ENCODE measurements around the gene DCAKD.
"Not testable (repeated sequence)": the region's sequence is repeated elsewhere in the genome, so short reads cannot be mapped to it uniquely, and the experiment has no call there.

The DCAKD gene

DNA sequence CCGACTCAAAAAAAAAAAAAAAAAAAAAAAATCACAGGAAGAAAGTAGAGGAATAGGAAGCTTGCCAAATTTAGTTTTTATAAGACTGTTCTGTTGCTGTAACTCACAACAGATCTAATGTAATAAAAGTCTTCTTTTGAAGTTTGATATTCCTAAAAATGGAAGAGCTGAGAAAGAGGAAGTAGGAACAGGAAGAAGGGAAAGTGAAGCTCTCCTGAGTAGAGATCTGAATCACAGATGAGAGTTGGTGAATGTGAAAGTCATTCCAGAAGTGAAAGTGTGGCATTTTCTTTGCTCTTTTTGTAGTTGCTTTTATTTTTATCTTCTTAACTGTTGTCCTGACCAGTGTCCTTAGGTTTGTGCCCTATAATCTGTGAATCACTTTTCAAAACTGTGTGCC is 11.8 kb upstream of the DCAKD start:
- DNase-seq = no peak

DNA sequence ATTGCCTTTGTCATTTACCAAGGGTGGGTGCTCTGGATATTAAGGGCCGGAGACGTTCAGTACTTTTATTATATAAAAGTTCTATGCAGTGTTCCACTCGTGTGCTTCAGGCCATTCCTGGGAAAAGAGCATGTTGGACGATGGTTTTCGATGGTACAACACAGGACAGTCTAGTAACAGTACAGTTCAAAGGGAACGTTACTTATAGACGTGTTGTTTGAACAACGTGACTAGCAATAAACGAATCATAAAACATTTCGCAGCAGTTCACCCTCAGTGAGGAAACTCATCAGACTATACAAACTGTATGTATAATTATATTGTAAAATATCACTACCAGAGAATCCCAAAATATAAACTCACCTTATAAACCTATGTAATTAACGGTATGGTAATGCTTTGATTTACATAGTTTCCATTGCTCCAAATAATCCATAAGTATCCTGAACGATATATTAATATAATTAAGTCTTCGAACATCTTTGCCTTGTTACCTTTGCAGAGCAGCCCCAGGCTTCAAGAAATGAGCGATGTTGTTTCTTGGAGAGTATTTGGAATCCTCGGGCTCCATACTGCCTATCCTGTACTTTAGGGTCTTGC is 10.3 kb upstream of the DCAKD start:
- DNase-seq = no peak

DNA sequence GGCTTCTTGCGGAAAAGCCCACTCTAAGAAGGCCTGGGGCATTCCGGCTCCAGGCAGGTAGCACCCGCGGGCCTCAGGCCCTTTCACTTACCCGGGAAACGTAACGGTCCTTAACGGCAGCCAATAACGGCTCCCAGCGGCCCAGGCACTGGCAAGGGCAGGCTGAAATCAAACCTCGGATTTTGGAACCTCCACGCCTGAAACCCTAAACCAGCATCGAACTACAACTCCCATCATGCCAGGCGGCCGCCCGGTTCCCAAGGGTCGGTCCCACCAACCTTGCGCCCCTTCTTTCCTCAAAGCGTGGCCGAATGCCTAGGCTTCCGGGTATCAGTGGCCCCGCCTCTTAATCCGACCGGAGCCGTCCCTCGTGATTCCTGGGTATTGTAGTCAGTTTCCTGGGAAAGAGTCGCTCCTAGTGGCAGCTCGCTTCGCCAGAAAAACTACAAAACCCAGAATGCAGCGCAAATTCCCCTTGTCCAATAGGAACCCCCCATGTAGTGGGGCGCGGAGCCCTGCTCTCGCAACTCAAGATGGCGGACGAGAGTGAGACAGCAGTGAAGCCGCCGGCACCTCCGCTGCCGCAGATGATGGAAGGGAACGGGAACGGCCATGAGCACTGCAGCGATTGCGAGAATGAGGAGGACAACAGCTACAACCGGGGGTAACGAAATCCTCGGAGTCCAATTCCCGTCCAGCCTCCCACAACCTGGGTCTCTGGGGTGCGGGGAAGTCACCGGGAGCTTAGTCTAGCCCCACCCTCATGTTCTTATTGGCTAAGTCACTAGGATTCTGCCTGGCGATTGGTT is 9.6 kb upstream of the DCAKD start, which contains the start of gene NMT1:
NMT1 (plus strand) TSS at position 521 of the 809 bp plus-strand sequence; CDS start at position 534, 13 bp downstream.
- DNase-seq = peak; percentile 100

DNA sequence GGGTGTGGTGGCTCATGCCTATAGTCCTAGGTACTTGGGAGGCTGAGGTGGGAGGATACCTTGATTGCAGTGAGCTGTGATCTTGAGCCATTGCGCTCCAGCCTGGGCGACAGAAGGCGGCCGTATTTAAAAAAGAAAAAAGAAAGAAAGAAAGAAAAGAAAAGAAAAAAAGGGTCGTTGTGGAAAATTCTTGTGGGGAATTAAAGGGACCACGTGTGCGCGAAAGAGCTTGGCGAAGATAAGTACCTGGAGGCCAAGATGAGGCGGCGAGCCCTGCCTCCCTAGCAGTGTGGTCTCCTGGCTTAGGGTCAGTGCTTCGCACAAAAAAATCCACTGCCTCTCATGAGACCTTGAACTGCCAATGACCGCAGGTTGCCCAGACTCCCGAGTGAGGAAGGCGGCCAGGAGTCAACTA is 9.0 kb upstream of the DCAKD start:
- no peak for DNase-seq

DNA sequence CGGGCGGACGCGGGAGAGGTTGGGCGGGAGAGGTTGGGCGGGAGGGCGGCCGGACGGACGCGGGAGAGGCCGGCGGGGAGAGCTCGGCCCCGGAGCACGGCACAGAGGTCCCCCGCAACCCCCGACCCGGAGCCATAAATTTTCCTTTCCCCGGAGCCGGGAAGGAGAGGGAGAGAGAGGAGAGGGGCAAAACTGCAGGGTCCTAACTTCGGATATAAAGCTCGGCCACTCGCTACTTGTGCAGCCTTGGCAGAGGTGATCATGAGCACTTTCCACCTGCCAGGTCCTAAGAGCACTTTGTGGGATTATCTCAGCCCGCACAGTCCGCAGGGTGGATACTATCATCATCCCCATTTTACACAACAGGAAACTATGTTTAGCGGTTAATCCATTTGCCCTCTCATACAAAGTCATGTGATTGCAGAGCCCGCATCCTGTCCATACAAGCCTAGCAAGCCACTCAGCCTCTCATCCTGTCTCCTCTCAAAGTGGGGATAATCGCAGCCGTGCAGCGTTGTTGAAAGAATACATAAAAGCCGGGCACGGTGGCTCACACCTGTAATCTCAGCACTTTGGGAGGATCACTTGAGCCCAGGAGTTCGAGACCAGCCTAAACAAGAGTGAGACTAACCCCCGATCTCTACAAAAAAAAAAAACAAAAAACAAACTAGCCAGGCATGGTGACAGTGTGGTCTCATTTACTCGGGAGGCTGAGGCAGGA is 780 bp upstream of the DCAKD start:
- DNase-seq = peak; percentile 26

DNA sequence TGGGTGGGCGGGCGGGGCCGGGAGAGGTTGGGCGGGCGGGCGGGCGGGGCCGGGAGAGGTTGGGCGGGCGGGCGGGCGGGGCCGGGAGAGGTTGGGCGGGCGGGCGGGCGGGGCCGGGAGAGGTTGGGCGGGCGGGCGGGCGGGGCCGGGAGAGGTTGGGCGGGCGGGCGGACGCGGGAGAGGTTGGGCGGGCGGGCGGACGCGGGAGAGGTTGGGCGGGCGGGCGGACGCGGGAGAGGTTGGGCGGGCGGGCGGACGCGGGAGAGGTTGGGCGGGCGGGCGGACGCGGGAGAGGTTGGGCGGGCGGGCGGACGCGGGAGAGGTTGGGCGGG is 254 bp upstream of the DCAKD start:
- DNase-seq = not testable (repeated sequence)

DNA sequence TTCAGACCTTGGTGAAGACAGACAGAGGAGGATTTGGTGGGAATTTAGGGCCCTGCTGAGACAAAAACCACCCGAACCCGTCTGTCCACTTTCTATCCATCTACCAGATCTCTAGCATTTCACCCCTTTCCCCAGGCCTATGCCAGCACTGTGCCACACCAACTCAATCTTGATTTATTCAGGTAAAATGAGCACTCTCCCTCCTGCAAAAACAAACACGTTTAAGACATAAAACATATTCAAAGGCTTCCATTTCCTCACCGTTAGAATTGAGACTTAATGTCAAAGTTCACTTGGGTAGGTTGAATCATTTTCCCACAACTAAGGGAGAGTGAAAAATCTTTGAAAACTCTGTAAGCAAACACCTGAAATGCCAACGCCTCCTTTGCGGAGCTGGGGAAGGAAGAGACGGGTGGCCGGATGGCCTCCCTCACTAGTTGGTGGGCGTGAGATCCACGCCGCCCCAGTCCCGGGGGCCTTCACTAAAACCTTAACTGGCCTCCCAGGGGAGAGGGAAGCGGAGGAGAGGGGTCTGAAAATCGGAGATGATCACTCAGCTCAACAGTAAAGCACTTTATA is 862 bp downstream of the DCAKD start:
- peak; percentile 37 for DNase-seq

DNA sequence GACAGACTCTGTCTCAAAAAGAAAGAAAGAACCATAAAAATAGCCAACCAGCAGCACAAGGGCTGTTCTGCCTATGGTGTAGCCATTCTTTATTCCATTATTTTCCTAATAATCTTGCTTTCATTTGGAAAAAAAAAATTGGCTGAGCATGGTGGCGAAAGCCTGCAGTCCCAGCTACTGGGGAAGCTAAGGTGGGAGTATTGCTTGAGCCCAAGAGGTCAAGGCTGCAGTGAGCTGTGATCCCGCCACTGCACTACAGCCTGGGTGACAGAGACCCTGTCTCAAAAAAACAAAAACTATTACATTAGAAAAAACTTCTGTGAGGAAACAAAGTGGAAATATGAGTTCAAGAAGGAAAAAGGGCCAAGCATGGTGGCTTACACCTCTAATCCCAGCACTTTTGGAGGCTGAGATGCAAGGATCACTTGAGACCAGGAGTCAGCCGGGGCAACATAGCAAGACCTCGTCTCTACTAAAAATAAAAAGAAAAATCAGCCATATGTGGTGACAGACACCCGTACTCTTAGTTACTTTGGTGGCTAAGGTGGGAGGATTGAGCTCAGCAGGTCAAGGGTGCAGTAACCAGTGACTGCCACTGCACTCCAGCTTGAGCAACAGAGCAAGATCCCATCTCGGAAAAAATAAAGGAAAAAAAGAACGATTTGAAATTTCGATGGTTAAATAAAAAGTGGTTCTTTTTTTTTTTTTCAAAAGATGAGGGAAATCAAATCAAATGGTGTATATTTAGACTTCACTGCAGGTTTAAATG is 2.5 kb downstream of the DCAKD start:
- DNase-seq = no peak

DNA sequence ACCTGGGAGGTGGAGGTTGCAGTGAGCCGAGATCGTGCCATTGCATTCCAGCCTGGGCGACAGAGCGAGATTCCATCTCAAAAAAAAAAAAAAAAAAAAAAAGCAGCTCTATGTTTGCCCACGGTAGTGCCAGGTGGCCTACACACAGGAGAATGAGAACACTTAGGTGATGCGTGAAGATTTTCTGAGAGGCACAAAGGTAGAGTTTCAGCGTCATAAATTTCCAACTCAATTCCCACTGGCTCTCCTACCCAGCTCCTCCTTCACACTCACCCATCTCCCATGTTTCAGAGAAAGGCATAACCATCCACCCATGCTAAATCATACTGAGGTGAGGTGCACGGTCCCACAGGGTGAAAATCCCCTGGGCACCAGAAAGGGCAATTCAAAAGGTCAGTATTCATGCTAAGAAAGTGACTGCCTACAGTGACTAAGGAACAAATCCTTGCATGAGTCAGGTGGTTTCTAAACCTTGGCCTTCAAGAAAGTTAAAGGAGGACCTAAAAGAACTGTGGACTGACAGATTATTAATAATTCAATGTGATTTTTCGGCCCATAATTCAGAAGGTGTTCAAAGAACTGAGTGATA is 4.8 kb downstream of the DCAKD start:
- DNase-seq = peak; percentile 39

DNA sequence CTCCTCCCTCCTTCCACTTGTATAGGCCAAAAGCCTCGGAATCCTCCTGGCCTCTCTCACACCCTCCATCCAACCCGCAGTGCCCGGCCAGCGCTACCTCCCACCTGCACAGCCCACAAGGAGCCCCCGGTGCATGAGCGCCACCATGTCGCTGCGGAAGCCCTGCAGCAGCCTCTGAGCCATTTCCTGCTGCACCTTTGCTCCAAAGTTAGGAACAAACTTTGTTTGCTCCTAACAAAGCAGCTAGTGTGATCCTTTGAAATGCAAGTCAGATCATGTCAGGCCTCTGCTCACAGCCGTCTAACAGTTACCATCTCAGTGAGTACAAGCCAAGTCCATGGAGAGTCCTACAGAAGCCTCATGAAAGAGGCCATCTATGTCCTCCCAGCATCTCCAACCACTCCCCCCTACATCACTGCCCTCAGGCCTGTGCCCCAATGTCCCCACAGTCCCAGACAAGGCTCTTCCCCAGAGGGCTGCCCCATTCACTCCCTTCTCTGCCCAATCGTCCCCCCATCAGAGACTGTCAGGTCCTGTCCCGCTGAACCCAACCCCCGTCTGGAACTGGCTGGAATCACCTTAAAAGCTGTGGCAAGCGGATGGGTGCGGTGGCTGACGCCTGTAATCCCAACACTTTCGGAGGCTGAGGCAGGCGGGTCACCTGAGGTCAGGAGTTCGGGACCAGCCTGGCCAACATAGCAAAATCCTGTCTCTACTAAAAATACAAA is 7.5 kb downstream of the DCAKD start:
- DNase-seq = no peak

DNA sequence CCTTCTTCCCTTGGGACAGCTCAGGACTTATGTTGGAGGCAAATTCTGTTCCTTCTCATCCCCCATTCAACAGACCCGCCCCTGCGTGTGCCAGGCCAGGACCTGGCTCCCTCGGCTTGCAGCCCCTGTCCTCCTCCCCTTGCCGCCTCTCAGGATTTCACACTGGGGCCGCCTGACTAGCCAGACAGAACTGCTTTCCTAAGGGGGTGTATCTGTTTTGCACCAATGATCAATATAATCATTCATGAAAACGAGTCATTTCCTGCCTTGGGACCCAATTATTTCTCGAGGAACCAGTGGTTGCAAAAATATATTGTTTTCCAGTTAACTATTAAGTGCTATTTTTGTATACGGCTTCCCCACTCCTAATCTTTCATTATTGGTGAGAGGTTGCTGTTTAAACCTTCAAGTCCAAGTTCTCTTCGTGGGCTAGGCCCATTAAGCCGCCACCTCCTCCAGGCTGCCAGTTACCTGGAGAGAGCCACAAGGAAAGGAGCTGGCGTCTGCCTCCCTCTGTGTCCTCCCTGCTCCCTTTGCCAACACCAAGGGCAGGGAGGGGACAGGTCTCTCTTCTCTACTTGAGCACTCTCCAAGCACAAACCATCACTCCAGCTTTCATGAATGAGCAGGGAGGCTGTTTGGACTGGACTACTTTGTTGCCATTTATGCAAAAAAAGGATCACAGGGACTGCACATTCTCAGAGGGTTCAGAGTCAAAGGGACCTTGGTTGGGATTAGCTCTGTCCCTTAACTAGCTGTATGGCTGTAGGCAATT is 8.9 kb downstream of the DCAKD start:
- DNase-seq = no peak

DNA sequence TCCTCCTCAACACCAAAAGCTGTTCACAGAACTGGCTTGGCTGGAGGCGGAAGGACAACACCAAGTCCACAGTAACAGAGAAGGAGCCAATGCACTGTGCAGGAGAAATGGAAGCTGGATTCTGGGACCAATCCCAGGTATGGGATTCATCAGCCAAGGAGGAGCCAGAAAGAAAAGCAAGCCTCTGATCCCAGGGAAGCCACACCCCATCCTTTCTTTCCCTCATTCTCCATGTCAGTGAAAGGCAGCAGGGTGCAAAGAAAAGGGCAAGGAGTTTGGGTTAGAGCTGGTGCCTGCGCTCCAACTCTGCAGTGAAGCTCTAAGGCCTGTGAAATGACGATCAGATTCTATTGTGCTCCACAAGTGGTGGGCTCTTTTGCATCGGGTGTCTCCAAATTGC is 11.0 kb downstream of the DCAKD start:
- DNase-seq = no peak

DNA sequence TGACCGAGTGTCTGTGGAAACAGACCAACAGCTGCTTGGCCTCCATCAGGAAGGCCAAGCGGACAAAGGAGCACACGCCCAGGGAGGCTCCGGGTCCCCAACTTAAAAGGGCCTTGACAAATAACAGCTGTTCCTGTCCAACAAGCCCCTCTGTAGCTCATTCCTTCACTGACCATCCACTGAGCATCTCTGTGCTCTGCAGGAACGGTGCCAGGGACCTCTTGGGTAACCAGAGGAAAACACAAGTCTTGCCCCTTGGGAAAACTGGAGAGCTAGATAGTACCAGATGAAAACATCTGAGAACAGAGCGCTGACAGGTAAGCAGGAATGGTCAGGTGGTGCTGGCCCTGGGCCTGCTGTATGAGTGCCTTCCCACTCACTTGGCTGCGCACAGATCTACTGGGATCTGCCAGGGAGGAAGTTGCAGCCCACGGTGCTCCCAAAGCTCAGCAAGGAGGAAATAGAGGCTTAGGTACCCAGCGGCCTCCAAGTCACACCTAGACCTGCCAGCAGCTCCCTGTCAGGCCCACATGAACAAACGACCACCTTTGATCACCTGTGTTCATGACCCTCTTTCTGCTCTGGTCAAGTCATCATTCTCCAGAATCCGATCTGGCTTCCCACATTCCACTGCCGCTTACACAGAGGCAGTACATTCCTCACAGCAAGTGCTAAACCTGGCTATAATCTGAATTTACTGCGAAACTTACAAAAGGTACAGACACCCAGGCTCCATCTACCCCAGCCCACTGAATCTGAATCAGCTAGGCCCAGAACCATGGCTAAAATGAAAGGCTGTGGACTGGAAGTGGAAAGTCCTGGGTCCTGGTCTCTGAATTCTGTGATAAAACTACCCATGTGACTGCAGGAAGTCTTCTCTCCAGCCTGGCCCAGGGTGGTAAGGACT is 12.5 kb downstream of the DCAKD start:
- no peak for DNase-seq

DNA sequence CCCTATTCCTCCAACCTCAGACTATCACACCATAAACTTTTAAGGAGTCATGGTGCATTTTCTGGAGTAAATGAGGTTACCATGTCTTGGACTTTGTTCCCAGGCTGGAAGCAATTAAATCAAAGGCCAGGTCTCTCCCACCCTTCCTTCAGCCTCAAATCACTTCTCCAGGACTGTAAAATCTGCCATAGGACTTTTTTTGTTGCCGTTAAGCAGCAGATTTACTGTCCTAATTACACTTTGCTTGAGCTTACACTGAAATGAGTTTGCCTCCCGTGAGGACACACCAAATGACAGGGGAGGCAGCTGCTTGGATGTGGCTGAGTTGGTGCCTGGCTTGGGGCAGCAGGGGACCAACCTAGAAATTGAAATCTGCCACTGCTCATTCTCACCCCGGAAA is 14.7 kb downstream of the DCAKD start:
- no peak for DNase-seq

DNA sequence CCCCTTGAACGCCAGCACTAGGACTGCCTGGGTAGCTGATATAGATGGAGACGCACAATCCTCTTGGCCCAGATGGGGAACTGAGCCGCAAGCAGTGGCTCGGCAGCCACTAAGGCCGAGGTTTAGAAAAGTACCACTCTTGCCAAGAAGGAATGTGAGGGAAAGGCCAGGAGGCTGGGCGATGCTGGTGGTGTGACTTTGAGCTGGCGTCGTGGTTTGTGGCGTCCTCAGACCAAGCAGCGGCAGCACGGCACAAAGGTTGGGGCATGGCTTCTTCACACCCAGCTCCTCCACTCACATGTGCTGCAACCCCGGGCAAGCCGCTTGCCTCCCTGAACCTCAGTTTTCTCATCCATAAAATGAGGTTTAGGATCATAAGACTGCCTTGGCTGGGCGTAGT is 15.6 kb downstream of the DCAKD start:
- DNase-seq = no peak

DNA sequence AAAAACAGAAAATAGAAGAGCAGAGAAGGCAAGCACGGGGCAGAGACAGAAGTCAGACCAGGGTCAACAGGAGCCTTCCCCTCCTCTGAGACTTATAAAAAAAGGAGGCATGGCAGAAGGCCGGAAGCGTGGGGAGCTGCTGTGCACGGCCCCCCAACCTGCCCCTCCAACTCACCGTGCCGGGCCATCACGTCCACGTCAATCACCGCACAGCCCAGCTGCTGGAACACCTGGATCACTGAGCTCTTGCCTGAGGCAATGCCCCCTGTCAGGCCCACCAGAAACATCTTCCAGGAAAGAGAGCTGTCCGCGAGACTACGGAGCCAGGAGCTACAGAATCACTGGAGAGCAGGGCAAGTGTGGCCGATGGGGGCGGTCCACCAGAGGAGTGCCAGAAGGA is 16.8 kb downstream of the DCAKD start:
- no peak for DNase-seq

DNA sequence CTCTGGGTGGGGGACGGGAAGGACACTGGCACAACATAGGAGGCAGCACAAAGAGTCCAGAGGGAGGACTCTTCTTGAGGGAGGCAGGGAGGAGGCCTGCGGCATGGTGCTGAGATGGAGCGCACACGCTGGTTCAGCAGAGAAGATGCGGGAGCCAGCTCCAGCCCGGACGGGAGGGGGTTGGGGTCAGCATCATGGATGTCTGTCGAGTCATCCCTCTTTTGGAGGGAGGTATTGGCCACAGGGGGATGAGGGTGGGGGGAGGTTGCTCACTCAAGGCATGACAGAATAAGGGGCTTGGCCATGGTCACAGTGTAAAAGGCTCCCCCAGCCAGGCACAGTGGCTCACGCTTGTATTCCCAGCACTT is 19.3 kb downstream of the DCAKD start:
- no peak for DNase-seq

DNA sequence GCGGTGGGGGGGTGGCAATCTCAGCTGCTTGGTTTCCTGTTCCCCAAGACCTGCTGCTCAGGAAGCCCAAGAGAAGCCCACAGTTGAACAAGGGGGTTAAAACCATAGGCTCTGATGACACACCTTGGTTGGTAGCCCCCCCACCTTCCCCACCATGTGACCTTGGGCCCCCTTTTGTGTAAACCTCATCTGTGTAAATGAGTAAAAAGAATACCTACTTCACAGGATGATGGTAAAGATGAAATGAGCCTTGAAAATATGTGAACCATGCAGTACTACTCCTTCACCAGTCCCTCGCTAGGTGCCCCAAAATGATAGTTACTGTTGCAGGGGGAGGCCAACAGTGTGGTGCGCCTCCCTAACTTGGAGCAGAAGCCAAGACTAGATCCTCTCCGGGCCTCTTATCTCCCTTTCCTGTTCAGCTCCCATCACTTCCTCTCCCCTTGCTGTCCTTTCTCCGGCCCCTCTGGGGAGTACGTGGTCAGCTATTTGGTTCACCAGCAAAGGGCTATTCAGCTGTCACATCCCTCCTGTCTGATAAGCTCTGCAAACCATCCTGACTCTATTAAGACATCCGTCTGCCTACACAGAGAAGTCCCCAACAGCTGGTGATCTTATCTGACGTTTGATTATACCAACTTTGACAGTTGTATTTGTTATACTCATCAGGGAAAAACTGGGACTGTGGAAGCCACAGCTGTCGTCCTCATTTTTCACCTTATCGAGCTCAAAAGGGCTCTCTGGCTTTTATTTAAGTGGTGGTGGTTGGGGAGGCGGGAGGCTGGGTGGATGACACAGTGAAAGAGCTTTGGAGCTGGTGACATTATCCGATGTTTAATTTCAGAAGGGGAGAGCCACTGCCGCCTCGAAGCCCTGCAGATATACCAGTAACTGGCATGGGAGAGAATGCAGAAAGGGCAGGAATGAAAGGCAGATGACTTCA is 19.9 kb downstream of the DCAKD start:
- DNase-seq = no peak

DNA sequence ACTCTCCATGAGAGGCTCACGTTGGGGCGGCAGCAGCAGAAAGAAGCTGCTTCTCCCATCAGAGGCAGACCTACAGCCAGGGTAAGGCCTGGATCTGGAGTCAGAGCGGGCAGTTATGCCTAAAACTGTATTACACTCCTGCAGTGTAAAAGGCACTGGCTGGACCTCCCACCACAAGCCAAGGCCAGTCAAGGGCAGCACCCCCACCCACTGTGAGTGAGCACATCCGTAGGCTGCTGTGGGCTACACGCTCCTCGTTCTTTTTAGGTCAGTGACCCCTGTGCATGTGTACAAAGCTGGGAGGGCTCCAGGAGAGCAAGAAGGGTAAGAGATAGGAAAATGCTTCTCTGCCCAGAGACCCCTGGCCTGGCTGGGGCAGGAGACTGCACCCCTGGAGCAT is 20.7 kb downstream of the DCAKD start:
- DNase-seq = no peak
